Right lobe of liver (tissue), 4 donors: ENCODE results near the gene GDPGP1.

Experiments
- POLR2A ChIP-seq: fragments of 450-650 bp; IDR thresholded peaks from one replicate; pipeline ENCODE4 v1.6.1; 2017; ENCODE audit warnings: antibody characterized with exemption, mild to moderate bottlenecking
- TF ChIP-seq, protein P1 (sequence below), 4 donors: fragments of 200-600 bp in 3 of 4; fragments of 450-650 bp in 1 of 4; IDR thresholded peaks; one replicate each; pipeline versions ENCODE4 v1.5.1 to v1.8.0; 2016 to 2022; ENCODE audit warnings: antibody characterized with exemption in 4 of 4, mild to moderate bottlenecking in 2 of 4
- donor health status: DM: no; HTN: no; CAD: no.
- donor health status: DM: no; HTN: no; CAD: no.
- donor health status: DM: no; HTN: yes; CAD: no.

GRCh38 chr15:90243943-90244639, 10.1 kb downstream of the GDPGP1 start:
- TF ChIP-seq, protein P1, sequence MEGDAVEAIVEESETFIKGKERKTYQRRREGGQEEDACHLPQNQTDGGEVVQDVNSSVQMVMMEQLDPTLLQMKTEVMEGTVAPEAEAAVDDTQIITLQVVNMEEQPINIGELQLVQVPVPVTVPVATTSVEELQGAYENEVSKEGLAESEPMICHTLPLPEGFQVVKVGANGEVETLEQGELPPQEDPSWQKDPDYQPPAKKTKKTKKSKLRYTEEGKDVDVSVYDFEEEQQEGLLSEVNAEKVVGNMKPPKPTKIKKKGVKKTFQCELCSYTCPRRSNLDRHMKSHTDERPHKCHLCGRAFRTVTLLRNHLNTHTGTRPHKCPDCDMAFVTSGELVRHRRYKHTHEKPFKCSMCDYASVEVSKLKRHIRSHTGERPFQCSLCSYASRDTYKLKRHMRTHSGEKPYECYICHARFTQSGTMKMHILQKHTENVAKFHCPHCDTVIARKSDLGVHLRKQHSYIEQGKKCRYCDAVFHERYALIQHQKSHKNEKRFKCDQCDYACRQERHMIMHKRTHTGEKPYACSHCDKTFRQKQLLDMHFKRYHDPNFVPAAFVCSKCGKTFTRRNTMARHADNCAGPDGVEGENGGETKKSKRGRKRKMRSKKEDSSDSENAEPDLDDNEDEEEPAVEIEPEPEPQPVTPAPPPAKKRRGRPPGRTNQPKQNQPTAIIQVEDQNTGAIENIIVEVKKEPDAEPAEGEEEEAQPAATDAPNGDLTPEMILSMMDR (IDR thresholded peaks at IDR 0.05) = no peak
- no peak for TF ChIP-seq POLR2A
